K562 (cell line): Measurements from ENCODE around the gene COX7B. TPM values are rescaled to one million over a fixed set of nuclear protein-coding genes. Genes with fewer than 3 reads are reported as not detected.

Source experiments
- AFF1 ChIP-seq, 2 experiments: fragments of 450-650 bp; IDR thresholded peaks; 2 replicates each; pipeline ENCODE4 v1.6.1; 2018; ENCODE audit warnings: mild to moderate bottlenecking in 2 of 2, low read depth in 1 of 2; ENCODE audit not compliant: partially characterized antibody in 2 of 2
- ETS2 ChIP-seq: IDR thresholded peaks from 2 replicates; pipeline ENCODE4 v1.6.1; 2016; ENCODE audit warnings: borderline replicate concordance, missing genetic modification characterization, mild to moderate bottlenecking, moderate library complexity, missing compliant biosample characterization; ENCODE audit not compliant: poor library complexity, severe bottlenecking
- KLF13 ChIP-seq: fragments of 450-650 bp; IDR thresholded peaks from 2 replicates; pipeline ENCODE4 v1.6.1; 2016; ENCODE audit warnings: missing genetic modification characterization, low read depth, mild to moderate bottlenecking, missing compliant biosample characterization, moderate library complexity, borderline replicate concordance
- NR4A1 ChIP-seq, 2 experiments: fragments of 250-450 bp in 1 of 2; fragments of 450-650 bp in 1 of 2; sonication (Bioruptor Pico) in 1 of 2; IDR thresholded peaks; 2 replicates each; pipeline versions ENCODE4 v1.4.0 to v1.6.1; 2016 to 2020; ENCODE audit warnings: mild to moderate bottlenecking in 2 of 2, missing compliant biosample characterization in 1 of 2, missing genetic modification characterization in 1 of 2, moderate library complexity in 1 of 2
- RAD21 ChIP-seq, 2 experiments: fragments of 250-450 bp in 1 of 2; fragments of 450-650 bp in 1 of 2; sonication (Bioruptor Pico) in 1 of 2; formaldehyde crosslinking in 1 of 2; IDR thresholded peaks in 1 of 2; conservative IDR thresholded peaks in 1 of 2; 2 replicates each; pipeline versions ENCODE4 v1.4.0 to v1.8.0; 2020 to 2022; ENCODE audit warnings: mild to moderate bottlenecking in 2 of 2, moderate library complexity in 1 of 2
- TRIM24 ChIP-seq, 2 experiments: fragments of 450-650 bp; IDR thresholded peaks; 2 replicates each; pipeline ENCODE4 v1.6.1; 2016
- ZNF12 ChIP-seq: sonication (generic); formaldehyde crosslinking; IDR thresholded peaks from 2 replicates; pipeline ENCODE4 v1.4.0; 2020; ENCODE audit warnings: mild to moderate bottlenecking, missing genetic modification reagents
- ZNF354B ChIP-seq: fragments of 250-450 bp; sonication (Bioruptor Pico); IDR thresholded peaks from 2 replicates; pipeline ENCODE4 v1.4.0; 2020
- polyA plus RNA-seq, 8 experiments: library from polyadenylated mRNA; depleted of rRNA in 4 of 8; stranded (reverse) in 5 of 8; unstranded in 3 of 8; fragments of >200 nt; fragmentation: Nextera tagmentation in 2 of 8; fragmentation: Illumina TruSeq in 1 of 8; extraction: Ambion mirVana in 2 of 8; extraction: Trizol in 1 of 8; gene quantifications; 2 replicates each; pipeline versions ENCODE4 v1.2.1 to v1.2.3, GENCODE V29; 2011 to 2014; ENCODE audit warnings: inconsistent platforms in 1 of 8, missing spikeins in 1 of 8
- total RNA-seq, 7 experiments: library from RNA; depleted of rRNA in 6 of 7; stranded (reverse); fragments of >200 nt in 6 of 7; fragmentation: Illumina TruSeq in 2 of 7; extraction: Trizol in 2 of 7; gene quantifications; 2 replicates each; pipeline versions ENCODE4 v1.2.1 to v1.2.3, GENCODE V29; 2011 to 2021; ENCODE audit warnings: low replicate concordance in 1 of 7
- TF ChIP-seq, protein P1 (sequence below): fragments of 200-800 bp; sonication (Bioruptor generic); IDR thresholded peaks from 2 replicates; pipeline ENCODE4 v1.6.1; 2017; ENCODE audit warnings: missing genetic modification characterization, missing compliant biosample characterization
- TF ChIP-seq, protein P2 (sequence below): sonication (generic); formaldehyde crosslinking; IDR thresholded peaks from 2 replicates; pipeline ENCODE4 v1.8.0; 2022; ENCODE audit warnings: missing genetic modification reagents, mild to moderate bottlenecking, moderate library complexity, borderline replicate concordance

The COX7B gene
- total and polyA plus RNA-seq, 9 of the 15 experiments (the other 6 are each of a cell fraction or from before 2014, with no cell fraction given): 549 to 2,891 (median 1,307) TPM

- TF ChIP-seq AFF1 (IDR thresholded peaks at IDR 0.05; ENCODE audit: low read depth in 1 of 2, partially characterized antibody in 2 of 2): peak; percentile 17 to 33
- no peak for TF ChIP-seq KLF13 (tag)
- TF ChIP-seq, protein P1, sequence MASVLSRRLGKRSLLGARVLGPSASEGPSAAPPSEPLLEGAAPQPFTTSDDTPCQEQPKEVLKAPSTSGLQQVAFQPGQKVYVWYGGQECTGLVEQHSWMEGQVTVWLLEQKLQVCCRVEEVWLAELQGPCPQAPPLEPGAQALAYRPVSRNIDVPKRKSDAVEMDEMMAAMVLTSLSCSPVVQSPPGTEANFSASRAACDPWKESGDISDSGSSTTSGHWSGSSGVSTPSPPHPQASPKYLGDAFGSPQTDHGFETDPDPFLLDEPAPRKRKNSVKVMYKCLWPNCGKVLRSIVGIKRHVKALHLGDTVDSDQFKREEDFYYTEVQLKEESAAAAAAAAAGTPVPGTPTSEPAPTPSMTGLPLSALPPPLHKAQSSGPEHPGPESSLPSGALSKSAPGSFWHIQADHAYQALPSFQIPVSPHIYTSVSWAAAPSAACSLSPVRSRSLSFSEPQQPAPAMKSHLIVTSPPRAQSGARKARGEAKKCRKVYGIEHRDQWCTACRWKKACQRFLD: peak; percentile 69; the same call in 1 of the 2 replicates
- TF ChIP-seq, protein P2, sequence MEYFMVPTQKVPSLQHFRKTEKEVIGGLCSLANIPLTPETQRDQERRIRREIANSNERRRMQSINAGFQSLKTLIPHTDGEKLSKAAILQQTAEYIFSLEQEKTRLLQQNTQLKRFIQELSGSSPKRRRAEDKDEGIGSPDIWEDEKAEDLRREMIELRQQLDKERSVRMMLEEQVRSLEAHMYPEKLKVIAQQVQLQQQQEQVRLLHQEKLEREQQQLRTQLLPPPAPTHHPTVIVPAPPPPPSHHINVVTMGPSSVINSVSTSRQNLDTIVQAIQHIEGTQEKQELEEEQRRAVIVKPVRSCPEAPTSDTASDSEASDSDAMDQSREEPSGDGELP (CRISPR knock-in tag): no peak
- TF ChIP-seq RAD21 (CRISPR knock-in tag; conservative IDR thresholded peaks at IDR 0.05 in 1 of 2, IDR thresholded peaks at IDR 0.05 in 1 of 2): peak in 1 of 2 experiments; percentile 25; a peak in 2 of 4 replicates
- TF ChIP-seq ZNF12 (CRISPR knock-in tag): no peak
- TF ChIP-seq ZNF354B (CRISPR knock-in tag): no peak
- TF ChIP-seq ETS2 (tag): no peak
- no peak for TF ChIP-seq TRIM24 (IDR thresholded peaks at IDR 0.05)
- no peak for TF ChIP-seq NR4A1 (CRISPR knock-in tag; IDR thresholded peaks at IDR 0.05)
- TF ChIP-seq NR4A1 (tag; IDR thresholded peaks at IDR 0.05): no peak
These were observed at the start of gene COX7B (continued) for GRCh38 chrX:77899081-77899828.
